Stimulated activated CD4-positive, alpha-beta T cell treated with anti-CD3 and anti-CD28 coated beads, Interleukin-2, amount 100 ng/mL, for 4 hours (primary cell): Measurements from ENCODE around the gene MAP2K2.
"Not testable (repeated sequence)": the region's sequence is repeated elsewhere in the genome, so short reads cannot be mapped to it uniquely, and the experiment has no call there.

ENCODE experiments used
- DNase-seq: peaks from one replicate; pipeline ENCODE4 v3.0.0-alpha.2; 2020; ENCODE audit warnings: low read depth

MAP2K2 gene

DNA sequence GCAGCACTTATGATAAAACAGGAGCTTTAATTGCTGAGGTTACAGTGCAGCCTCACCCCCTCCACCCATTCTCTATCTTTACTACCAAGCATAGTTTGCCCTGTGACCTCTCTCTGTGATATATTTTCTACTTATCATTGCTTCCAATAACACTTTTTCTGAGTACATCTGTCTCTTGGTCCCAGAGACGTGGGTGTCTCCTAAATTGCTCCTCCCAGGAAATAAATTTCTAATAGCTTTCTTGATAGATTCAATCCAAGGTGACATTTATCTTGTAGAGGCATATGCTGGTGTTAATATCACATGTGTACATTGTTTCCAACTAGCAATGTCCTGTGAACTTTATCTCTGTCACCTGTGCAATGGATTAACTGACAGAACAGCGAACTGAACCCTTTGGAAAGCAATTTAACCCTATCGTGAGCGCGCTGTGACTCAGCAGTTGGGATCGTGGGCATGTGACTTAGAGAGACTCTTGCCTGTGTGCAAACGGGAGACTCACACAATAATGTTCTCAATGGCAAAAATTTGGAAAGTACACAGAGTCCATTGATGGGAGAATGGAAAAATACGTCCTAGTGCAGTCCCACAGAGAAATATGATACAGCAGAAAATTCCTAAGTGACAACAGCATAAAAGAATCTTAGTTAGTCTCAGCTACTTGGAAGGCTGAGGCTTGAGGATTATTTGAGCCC, 7.0 kb upstream of the MAP2K2 start:
- DNase-seq: no peak

DNA sequence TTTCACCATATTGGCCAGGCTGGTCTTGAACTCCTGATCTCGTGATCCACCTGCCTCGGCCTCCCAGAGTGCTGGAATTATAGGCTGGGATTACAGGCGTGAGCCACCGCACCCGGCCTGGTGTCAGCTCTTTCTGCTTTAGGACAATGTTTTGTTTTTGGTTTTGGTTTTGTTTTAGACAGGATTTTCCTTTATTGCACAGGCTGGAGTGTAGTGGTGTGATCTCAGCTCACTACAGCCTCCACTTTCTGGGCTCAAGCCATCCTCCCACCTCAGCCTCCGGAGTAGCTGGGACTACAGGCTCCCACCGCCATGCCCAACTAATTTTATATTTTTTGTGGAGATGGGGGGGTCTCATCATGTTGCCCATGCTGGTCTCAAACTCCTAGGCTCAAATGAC, 5.1 kb upstream of the MAP2K2 start:
- DNase-seq: not testable (repeated sequence)

DNA sequence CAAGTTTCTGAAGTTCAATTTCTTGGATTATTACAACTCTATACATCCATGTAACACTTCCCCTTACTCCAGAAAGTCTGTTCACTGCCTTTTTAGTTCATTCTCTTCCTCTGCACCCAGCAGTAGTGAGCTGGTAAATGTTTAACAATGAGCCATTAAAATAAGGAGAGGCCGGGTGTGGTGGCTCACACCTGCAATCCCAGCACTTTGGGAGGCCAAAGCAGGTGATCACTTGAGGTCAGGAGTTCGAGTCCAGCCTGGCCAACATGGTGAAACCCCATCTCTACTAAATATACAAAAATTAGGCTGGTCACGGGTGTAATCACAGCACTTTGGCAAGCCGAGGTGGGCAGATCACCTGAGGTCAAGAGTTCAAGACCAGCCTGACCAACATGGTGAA, 3.4 kb upstream of the MAP2K2 start:
- DNase-seq: not testable (repeated sequence)

DNA sequence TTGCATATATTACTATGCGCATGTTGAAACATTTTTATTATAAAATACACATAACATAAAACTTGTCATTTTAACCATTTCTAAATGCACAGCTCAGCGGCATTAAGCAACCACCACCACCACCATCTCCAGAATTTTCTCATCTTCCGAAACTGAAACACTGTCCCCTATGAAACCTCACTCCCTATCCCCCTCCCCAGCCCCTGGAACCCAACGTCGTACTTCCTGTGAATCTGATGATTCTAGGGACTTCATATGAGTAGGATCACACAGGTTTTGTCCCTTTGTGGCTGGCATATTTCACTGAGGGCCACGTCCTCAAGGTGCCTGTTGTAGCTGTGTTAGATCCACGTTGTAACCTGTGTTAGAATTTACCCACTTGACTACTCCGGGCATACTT, 716 bp upstream of the MAP2K2 start:
- no peak for DNase-seq

DNA sequence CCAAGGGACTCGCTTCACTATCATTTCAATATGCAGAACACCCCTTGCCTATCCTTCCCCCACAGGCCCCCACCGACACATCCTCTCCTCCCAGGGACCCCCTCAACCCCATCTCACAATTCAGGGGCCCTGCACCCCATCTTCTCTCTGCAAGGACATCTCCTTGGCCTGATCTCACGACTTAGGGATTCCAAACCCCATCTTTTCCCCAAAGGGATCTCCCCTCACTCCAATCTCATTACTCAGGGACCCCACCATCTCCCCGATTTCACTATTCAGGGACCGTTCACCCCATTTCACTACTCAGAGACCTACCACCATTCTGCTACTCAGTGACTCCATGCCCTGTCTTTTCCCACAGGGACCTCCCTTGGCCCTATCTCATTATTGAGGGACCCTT, 1.4 kb downstream of the MAP2K2 start:
- no peak for DNase-seq

DNA sequence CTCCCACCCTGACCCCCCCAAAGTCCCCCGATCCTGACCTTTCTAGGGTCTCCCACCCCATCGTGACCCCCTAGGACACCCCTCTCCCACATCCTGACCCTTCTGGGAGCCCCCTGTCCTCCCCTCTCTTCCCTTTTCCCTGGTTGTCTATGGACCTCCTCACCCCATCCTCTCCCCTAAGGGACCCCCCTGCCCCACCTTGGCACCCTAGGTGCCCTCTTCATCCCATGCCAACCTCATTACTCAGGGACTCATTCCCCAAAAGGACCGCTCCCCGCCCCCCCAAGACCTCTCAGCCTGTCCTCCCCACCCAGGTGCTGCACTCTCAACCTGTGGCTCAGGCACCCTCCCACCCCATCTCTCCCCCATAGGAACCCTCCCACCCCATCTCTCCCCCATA, 2.1 kb downstream of the MAP2K2 start:
- no peak for DNase-seq

DNA sequence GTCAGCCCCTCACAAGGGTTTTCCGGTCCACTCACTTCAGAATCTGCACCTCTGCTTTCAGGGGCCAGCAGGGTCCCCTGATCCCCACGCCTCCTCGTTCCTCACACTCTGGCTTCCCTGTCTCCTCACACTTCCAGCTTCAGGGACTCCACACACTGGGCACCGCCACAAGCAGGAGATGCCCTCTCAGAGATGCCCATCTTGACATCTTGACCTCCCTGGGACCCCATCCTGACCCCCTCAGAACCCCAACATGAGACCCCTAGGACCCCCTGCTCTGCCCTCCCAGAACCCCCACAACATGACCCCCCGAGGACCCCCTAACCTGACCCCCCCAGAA, 2.7 kb downstream of the MAP2K2 start:
- DNase-seq: no peak

DNA sequence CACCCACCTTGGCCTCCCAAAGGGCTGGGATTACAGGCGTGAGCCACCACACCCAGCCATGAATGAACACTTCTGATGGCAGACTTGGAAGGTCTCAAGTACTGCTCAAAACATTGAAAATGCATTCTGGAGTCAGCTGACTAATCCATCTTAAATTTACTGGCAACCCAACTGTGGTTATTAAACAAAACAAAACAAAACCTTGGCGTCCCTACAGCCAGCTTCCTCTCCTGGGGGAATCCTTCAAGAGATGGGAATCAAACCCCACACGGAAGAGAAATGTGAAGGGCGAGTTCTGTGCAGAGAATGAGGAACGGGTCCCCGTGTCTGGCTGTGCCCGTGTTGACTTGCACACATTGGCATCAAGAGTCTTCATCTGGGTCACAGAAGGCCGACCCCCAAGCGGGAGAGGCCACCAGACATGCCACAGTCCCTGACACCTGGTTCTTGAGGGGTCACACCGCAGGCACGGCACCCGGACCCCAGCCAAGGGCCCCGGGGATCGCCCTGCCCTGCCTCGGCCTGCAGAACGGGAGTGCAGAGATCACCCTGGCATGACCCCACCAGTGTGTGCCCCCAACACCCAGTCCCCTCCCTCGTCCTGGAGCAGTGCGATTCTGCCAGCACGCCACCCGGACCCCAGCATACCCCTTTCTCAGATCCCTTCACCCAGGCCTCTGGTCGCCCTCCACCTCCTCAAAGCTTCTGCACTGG, 3.2 kb downstream of the MAP2K2 start:
- DNase-seq: no peak

DNA sequence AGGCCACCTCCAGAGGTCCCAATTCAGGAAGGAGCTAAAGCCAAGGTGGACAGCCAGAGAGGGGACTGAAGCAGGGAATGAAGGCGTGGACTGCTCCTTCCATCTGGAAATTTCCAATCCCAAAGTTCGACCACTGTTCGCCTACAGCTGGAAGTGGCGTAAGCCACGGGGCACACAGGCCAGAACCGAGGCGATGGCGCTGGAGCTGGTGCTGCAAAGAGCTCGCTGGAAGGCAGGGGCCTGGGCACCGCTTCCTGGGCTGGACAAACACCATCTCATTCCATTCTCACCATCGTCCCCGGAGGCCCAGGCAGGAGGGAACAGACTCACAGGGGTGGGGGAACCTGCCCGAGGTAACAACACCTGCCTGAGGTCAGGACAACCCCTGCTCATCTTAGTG, 4.2 kb downstream of the MAP2K2 start:
- no peak for DNase-seq

DNA sequence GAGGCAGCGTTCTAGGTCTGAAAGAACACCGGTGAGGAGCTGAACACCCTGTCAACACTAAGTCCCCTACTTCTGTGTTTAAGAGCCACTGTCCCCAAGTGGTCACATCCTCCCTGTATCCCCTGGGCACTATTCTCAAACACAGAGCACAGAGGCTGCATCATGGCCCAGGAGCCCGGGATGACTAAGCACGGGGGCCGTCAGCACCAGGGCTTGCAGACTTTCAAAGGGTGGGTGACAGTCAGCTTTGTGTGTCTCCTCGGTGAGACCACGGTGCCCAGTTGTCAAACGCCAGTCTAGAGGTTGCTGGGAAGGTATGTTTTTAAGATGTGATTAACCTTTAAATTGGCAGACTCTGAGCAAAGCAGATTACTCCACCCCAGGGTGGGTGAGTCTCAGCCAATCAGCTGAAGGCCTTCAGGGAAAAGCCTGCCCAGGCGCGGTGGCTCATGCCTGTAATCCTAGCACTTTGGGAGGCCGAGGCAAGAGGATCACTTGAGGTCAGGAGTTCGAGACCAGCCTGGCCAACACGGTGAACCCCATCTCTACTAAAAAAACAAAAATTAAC, 8.0 kb downstream of the MAP2K2 start:
- no peak for DNase-seq

DNA sequence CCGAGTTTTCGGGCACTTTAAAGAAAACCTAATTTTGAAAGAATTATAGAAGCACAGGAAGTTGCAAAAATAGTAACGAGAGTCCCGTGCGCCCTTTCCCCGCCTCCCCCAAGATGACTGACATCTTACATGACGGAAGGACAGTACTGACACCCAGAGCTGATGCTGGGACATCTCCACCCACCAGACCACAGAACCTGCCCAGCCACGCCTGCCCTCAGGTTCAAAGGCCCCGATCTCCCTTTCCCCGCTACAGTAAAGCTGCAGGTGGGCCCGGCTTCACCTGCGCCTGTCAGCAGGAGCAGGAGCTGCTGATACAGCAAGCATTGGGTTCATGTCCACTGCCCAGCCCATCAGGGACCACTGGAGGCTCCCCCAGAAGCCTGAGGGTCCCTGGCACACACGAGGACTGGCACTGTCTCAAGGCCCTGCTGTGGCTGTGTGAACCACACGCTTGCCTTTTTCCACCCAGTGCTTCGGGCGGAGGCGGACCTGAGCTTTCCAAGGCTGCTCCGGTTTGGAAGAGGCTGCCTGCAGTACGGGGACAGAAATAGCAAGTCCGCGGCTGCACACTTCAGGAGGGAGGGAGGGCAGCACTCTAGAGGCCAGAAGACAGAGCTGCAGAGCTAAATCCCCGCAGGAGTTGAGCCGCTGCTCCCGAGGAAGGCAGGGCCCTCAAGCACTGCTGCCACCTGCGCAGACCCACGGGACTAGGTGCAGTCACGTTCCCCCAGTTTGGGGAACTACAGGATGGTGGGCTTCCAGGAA, 8.7 kb downstream of the MAP2K2 start:
- DNase-seq: peak; percentile 26

DNA sequence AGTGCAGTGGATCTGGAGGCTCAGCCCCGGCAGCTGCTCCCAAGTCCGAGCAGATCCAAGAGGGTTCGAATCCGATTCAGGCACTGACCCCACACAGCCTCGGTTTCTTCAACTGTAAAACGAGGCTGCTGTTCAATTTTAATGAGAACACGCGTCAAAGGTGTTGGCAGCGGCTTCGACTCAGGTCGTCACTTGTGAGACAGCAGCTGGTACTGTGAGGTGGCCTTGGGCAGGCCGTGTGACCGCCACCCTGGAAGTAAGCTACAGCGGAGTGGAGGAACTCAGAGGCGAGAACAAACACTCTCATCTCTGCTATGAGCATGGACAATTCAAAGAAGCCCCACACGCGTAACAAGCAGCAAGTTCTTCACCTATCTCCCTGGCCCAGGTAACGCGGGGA, 9.7 kb downstream of the MAP2K2 start:
- DNase-seq: no peak

DNA sequence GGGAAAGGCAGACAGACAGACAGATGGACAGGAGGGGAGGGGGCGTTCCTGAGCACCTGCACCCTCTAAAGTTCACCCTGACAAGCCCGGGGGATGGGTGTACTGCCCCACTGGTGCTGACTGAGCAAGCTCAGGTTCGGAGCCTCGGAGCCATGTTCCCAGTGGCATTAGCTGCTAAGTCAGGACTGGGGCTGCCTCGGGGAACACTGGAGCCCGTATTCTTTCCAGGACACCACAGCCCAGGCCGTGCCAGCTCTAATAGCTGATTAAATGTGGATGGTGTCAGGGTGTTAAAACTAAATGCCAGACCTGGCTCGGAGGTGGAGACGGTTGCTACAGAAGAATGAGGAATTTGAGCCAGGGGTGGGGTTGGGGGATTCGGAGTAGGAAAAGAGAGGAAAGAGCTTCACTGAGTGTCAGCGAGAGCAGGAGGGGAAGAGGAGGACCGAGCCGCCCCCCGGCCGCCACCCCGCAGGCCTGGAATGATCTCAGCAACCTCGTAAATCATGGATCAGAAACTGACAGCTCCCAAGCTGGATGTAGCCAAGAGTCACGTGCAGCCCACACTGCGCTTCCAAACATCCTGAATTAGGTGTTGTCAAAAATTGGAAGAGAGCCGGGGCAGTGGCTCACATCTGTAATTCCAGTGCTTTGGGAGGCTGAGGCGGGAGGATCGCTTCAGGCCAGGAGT, 10.4 kb downstream of the MAP2K2 start:
- no peak for DNase-seq

DNA sequence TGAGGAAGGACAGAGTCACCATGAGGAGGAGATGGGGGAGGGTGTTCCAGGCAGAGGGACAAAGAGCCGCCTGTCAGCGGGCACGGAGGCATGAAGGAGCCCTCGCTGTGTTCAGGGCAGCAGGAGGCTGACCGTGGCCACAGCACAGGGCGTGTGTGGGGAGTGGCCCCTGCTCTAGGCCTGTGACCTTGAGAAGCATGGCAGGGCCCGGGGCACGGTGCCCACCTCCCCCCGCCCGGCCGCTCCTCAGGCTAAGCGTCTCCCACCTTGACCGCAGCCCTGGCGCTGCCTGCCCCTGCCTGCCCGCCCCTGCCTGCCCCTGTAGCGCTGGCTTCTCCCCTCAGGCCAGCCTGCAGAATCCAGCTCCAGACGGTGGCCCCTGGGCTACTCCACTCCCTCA, 11.6 kb downstream of the MAP2K2 start:
- DNase-seq: no peak

DNA sequence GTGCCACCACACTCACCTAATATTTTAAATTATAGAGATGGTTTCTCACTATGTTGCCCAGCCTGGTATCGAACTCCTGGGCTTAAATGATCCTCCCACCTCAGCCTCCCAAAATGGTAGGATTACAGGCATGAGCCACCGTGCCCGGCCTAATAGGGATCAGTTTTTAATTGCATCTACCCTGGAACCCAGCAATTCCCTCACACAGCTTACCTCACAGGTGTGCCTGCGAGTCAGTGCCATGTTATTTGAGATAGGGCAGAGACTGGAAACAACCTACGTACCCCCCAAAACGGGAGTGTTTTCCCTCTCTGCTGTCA, 14.3 kb downstream of the MAP2K2 start:
- no peak for DNase-seq

DNA sequence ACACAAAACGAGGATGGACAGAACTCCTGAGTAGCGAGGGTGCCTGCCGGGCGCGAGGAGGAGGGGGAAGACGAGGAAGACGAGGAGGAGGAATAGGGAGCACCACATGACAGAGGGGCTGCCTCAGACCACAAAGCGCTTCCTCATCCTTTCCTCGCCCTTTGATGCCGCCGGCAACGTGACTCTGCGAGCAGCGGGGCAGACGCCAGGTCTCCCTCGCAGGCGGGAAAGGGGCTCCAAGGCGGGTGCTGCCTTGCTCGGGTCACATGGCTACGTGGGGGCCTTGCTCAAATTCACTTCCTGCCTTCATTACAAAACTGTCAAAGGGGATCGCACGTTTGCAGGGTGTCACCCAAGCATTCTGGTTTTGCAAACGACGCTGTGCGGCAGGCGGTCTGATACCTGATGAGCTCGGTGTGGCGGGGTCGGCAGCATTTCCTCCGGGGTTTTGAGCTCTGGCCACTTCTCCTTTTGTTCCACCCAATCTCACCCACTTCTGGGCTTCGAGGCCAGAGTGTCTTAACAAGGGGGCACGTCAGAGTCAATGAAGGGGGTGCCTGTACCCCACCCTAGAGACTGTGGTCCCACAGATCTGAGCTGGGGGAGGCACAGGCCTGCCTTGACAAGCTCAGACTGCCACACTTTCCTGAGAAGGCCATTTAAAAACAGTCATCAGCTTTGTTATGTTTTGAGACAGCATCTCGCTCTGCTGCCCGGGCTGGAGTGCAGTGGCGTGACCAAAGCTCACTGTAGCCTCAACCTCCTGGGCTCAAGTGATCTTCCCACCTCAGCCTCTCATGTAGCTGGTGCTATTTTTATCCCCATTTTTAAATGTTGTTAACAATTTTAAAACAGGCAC, 14.9 kb downstream of the MAP2K2 start:
- peak; percentile 49 for DNase-seq

DNA sequence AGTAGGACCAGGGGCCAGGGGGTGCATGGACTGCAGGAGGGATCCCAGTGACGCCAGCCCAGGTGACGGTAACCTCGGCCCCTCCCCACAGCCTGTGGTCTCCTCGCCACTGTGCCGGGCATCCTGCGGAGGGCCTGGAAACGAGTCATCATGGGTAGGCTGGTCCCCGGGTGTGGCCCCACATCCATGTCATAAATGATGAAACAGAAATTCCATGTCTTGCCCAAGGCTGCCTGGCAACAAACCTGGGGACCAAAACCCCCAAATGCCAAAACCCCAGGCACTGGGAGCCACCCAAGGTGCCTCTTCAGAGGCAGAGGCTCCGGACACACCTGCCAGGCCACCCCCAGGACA, 20.9 kb downstream of the MAP2K2 start:
- DNase-seq: no peak

DNA sequence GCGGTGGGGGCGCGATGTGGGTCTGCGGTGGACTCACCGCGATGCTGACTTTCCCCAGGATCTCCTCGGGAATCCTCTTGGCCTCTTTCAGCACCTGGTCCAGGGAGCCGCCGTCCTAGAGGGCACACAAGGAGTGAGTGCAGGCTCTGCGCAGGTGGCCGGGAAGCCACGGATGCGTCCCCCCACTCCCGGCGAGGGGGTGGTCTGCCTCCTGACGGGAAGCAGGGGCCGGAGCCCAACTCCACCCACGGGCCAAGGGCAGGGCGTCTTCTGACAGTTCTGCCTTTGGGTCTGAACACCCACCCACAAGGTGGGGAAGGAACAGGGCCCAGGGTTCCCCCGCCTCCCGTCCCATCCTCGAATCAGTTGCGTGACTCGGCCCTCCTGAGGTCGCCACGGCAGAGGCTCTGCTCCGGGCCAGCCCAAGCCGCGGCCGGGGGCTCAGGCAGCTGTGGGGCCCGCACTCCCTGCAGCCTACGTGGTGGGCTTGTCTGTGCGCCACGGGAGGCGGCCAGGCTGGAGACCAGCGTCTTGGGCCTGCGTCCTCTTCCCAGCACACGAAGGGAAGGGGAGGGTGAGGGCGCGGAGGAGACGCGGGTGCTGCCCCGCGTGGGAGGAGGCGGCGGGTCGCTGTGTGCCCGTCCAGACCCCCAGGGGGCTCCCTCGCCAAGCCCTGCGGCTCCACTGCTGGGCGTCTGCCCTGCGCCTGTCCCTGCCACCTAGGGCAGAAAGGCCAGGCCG, 21.4 kb downstream of the MAP2K2 start:
- no peak for DNase-seq

DNA sequence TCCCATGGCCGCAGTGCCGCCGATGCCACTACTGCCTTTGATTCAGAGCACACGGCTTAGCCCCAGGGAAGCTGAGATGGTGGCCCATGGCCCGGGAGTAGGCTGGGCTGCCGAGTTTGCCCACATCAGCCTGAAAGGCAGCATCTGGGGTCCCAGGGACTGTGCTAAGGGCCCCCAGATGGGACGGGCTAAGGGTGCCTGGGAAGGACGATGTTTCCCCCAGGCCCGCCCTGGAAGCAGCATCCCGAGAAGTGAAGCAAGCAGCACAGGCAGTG, 22.5 kb downstream of the MAP2K2 start:
- no peak for DNase-seq

DNA sequence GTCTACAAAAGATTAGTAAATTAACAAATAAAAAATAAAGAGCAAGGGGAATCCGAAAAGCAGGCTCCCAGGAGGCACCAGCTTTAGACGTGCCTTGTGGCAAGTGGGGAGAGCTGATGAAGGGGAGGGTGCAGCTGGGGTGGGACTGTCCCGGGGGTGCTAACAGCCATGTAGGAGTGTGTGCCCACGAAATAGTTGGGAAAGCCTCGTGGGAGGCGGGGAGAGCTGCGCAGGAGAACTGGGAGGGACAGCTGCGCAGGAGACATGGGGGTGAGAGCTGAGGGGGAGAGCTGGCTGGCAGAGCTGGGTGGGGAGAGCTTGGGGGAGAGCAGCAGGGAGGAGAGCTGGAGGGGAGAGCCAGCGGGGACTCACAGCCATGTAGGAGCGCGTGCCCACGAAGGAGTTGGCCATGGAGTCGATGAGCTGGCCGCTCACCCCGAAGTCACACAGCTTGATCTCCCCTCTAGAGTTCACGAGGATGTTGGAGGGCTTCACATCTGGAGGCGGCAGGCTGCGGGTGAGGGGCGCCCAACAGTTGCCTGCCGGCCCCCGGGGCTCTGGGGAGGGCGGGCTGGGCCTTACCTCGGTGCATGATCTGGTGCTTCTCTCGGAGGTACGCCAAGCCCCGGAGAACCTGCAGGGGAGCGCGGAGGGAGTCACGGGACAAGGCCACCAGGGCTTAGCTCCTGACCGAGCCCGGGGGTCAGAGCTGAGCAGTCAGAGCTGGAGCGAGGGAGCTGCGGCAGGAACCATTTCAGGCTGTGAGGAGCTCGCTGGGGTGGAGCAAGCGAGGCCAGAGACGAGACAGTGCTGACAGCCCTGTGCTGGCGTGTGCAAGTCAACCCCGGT, 23.1 kb downstream of the MAP2K2 start:
- no peak for DNase-seq
